ENCODE data around the gene FLT4. TPM values are rescaled to one million over a fixed set of nuclear protein-coding genes. Genes with fewer than 3 reads are reported as not detected.

FLT4 gene
- total and polyA plus RNA-seq, 2 of the 13 experiments (the other 11 are each of a cell fraction or from before 2014, with no cell fraction given): not detected

GRCh38 chr5:180668835-180669596, 19.6 kb upstream of the FLT4 start (continued):
- no peak for TF ChIP-seq ZNF513 (CRISPR knock-in tag; conservative IDR thresholded peaks at IDR 0.05)
- no peak for TF ChIP-seq EEA1 (CRISPR knock-in tag; IDR thresholded peaks at IDR 0.05; ENCODE audit: borderline replicate concordance)
- TF ChIP-seq ZC3H13 (CRISPR knock-in tag; IDR thresholded peaks at IDR 0.05): no peak
- no peak for TF ChIP-seq KMT2B (CRISPR knock-in tag; IDR thresholded peaks at IDR 0.05)
- peak; percentile 65; the same call in 1 of the 2 replicates for TF ChIP-seq ZNF12 (CRISPR knock-in tag; IDR thresholded peaks at IDR 0.05)
- no peak for TF ChIP-seq MAF1 (CRISPR knock-in tag; IDR thresholded peaks at IDR 0.05; ENCODE audit: borderline replicate concordance)
- no peak for TF ChIP-seq ESRRA (CRISPR knock-in tag; IDR thresholded peaks at IDR 0.05; ENCODE audit: low read depth)
- peak; percentile 28; the same call in 1 of the 2 replicates for TF ChIP-seq ARNT2 (CRISPR knock-in tag; IDR thresholded peaks at IDR 0.05; ENCODE audit: low read depth)
- TF ChIP-seq HNRNPL (IDR thresholded peaks at IDR 0.05; ENCODE audit: low read depth, low read length): no peak
- no peak for TF ChIP-seq MLX (CRISPR knock-in tag; IDR thresholded peaks at IDR 0.05)
- no peak for TF ChIP-seq POGZ (CRISPR knock-in tag; IDR thresholded peaks at IDR 0.05)
- TF ChIP-seq ZNF703 (CRISPR knock-in tag; IDR thresholded peaks at IDR 0.05; ENCODE audit: borderline replicate concordance): no peak
- TF ChIP-seq HHEX (CRISPR knock-in tag; IDR thresholded peaks at IDR 0.05): no peak
- no peak for TF ChIP-seq PCBP2 (optimal IDR thresholded peaks at IDR 0.05; ENCODE audit: low read depth, low read length, poor library complexity, severe bottlenecking)
- no peak for TF ChIP-seq ZNF740 (CRISPR knock-in tag; IDR thresholded peaks at IDR 0.05)
- TF ChIP-seq E2F1 (CRISPR knock-in tag; IDR thresholded peaks at IDR 0.05): no peak
- TF ChIP-seq ZBTB26 (CRISPR knock-in tag; IDR thresholded peaks at IDR 0.05; ENCODE audit: borderline replicate concordance): no peak
- TF ChIP-seq ZNF235 (CRISPR knock-in tag; IDR thresholded peaks at IDR 0.05; ENCODE audit: borderline replicate concordance): no peak
- no peak for TF ChIP-seq RFXAP (CRISPR knock-in tag; IDR thresholded peaks at IDR 0.05; ENCODE audit: borderline replicate concordance)
- TF ChIP-seq ETV5 (CRISPR knock-in tag; IDR thresholded peaks at IDR 0.05; ENCODE audit: borderline replicate concordance): no peak
- no peak for TF ChIP-seq ETV6 (CRISPR knock-in tag; conservative IDR thresholded peaks at IDR 0.05)
- no peak for TF ChIP-seq ZFX (CRISPR knock-in tag; IDR thresholded peaks at IDR 0.05; ENCODE audit: low read depth)
- no peak for TF ChIP-seq YY1 (IDR thresholded peaks at IDR 0.05; ENCODE audit: insufficient read depth, insufficient replicate concordance, low read depth, low read length)
